ENCODE data around the gene ATP11B. TPM values are rescaled to one million over a fixed set of nuclear protein-coding genes. Genes with fewer than 3 reads are reported as not detected.

Gene ATP11B
- total and polyA plus RNA-seq, 10 of the 15 experiments (the other 5 are each of a cell fraction or from before 2014, with no cell fraction given), result 10.3 to 66.9 (median 36.7) TPM

GRCh38 chr3:182965861-182966366 is 172.6 kb downstream of the ATP11B start:
- ChIA-PET CTCF (no interaction called here), RAD21 (ENCODE audit: unreplicated experiment) (interaction anchor here (0.5 to 0.9 kb wide), 2 partner anchors 134 to 177 kb away, joined by 3 read pairs; partner anchors contain the start of gene MCCC1), SMC1A (ENCODE audit: uncharacterized antibody, unreplicated experiment) (interaction anchor here (0.7 kb wide), 1 partner anchor 249 kb away, joined by 3 read pairs; no protein-coding TSS in a partner anchor), POLR2A (no interaction called here)
- Histone ChIP-seq H3K79me2 (ENCODE audit: control insufficient read depth, insufficient read depth, low read length) (peaks cover 49% of the 10 kb centered on the region), H3K27ac (ENCODE audit: control insufficient read depth, insufficient read depth) (no peak overlapping the region; the same call in 1 of the 2 replicates), H3K36me3 (ENCODE audit: control insufficient read depth in 2 of 2, insufficient read depth in 2 of 2, low read length in 1 of 2) (peaks cover 2 to 7% of the 10 kb centered on the region in 2 experiments; a peak in 3 of 4 replicates), H3K27me3 (replicated peaks in 1 of 2; ENCODE audit: control insufficient read depth in 2 of 2, insufficient read depth in 2 of 2, low read length in 1 of 2) (no peaks in the 10 kb centered on the region), H3K9me3 (replicated peaks; ENCODE audit: control insufficient read depth, insufficient read depth, low read length) (no peaks in the 10 kb centered on the region; the same call in 2 of the 3 replicates), H3K4me1 (ENCODE audit: control insufficient read depth, insufficient read depth, low read length) (peaks cover 20% of the 10 kb centered on the region), H3K4me3 (no peak overlapping the region), H3K4me2 (ENCODE audit: control insufficient read depth, insufficient read depth) (peak overlapping the region; percentile 47; the same call in 1 of the 2 replicates), H4K20me1 (ENCODE audit: control insufficient read depth, insufficient read depth) (no peaks in the 10 kb centered on the region), H3K9ac (ENCODE audit: control insufficient read depth, insufficient read depth, low read length) (no peak overlapping the region), H2AFZ (ENCODE audit: control insufficient read depth, low read depth, low read length) (no peak overlapping the region)
- in situ Hi-C loops (cut with MboI), result no loop called here
- DNase-seq (ENCODE audit: low read depth, low spot score), result no peak
- FAIRE-seq, result no peak
- 94% methylated on average over 9 of the region's 9 CpGs for WGBS (ENCODE audit: insufficient coverage, insufficient replicate concordance, low lambda C conversion rate, missing lambda C conversion rate)
- BruUV-seq (replicated peaks), result TSS peak; percentile 35
- ATAC-seq, result no peak
- intact Hi-C loops (cut with micrococcal nuclease; ENCODE audit: unreplicated experiment), result loop anchor here (2.0 kb wide), 1 partner anchor 51 kb away; no protein-coding TSS in a partner anchor
- TF ChIP-seq ZSCAN29 (IDR thresholded peaks at IDR 0.05) (no peak), NR2C1 (IDR thresholded peaks at IDR 0.05) (no peak), BCL11A (IDR thresholded peaks at IDR 0.05; ENCODE audit: low read depth, low read length) (no peak), WRNIP1 (IDR thresholded peaks at IDR 0.05; ENCODE audit: borderline replicate concordance, low read depth, low read length) (no peak), BCL3 (IDR thresholded peaks at IDR 0.05; ENCODE audit: borderline replicate concordance, insufficient read depth, low read depth, low read length, poor library complexity, severe bottlenecking) (no peak), MLLT1 (IDR thresholded peaks at IDR 0.05) (no peak), JUND (IDR thresholded peaks at IDR 0.05; ENCODE audit: low read depth, low read length) (no peak), MTA2 (IDR thresholded peaks at IDR 0.05; ENCODE audit: low read depth) (no peak), NFYB (IDR thresholded peaks at IDR 0.05; ENCODE audit: insufficient read depth, low read depth, low read length) (no peak), YBX1 (IDR thresholded peaks at IDR 0.05) (no peak), RUNX3 (IDR thresholded peaks at IDR 0.05; ENCODE audit: low read length) (no peak), ASH2L (IDR thresholded peaks at IDR 0.05; ENCODE audit: borderline replicate concordance, low read depth) (no peak), PML (IDR thresholded peaks at IDR 0.05; ENCODE audit: low read length) (no peak), MYB (IDR thresholded peaks at IDR 0.05; ENCODE audit: borderline replicate concordance, low read depth, low read length) (no peak), ESRRA (IDR thresholded peaks at IDR 0.05; ENCODE audit: low read length) (no peak)
